Measurements from ENCODE around the gene NCBP2L.

- no peak for TF ChIP-seq MAX (IDR thresholded peaks at IDR 0.05)
- no peak for TF ChIP-seq YY1 (IDR thresholded peaks at IDR 0.05; ENCODE audit: low read depth)
- no peak for TF ChIP-seq TEAD4 (IDR thresholded peaks at IDR 0.05)
- TF ChIP-seq EP300 (IDR thresholded peaks at IDR 0.05; ENCODE audit: borderline replicate concordance), result no peak
- TF ChIP-seq ZBTB7A (IDR thresholded peaks at IDR 0.05; ENCODE audit: low read depth), result no peak
- TF ChIP-seq TAF1 (IDR thresholded peaks at IDR 0.05; ENCODE audit: low read depth), result no peak
- no peak for TF ChIP-seq USF1 (IDR thresholded peaks at IDR 0.05)
- no peak for TF ChIP-seq NFIC (IDR thresholded peaks at IDR 0.05)
- TF ChIP-seq EGR1 (IDR thresholded peaks at IDR 0.05), result no peak
Observed at GRCh38 chrX:107741404-107741790, 36.1 kb upstream of the NCBP2L start.
